ES-I3 (cell line): Measurements from ENCODE around the gene DDX41.
"Not testable (repeated sequence)": the region's sequence is repeated elsewhere in the genome, so short reads cannot be mapped to it uniquely, and the experiment has no call there.

ENCODE experiments used
- H3K36me3 ChIP-seq: 2 replicates; pipeline ENCODE4 v1.6.1; 2013; ENCODE audit warnings: mild to moderate bottlenecking, low read length, control low read depth, moderate library complexity; ENCODE audit not compliant: insufficient read depth
- H3K4me1 ChIP-seq: 2 replicates; pipeline ENCODE4 v1.6.1; 2013; ENCODE audit warnings: mild to moderate bottlenecking, control low read depth, low read length; ENCODE audit not compliant: insufficient read depth
- H3K9ac ChIP-seq: 2 replicates; pipeline ENCODE4 v1.6.1; 2013; ENCODE audit warnings: low read depth, mild to moderate bottlenecking, low read length, moderate library complexity
- H3K9me3 ChIP-seq: 2 replicates; pipeline ENCODE4 v1.6.1; 2013; ENCODE audit warnings: mild to moderate bottlenecking, low read length, moderate library complexity; ENCODE audit not compliant: control insufficient read depth, insufficient read depth

DDX41 gene

GRCh38 chr5:177546258-177546741, 29.5 kb upstream of the DDX41 start:
- Histone ChIP-seq H3K9ac (no peak overlapping the region), H3K36me3 (peaks cover 13% of the 10 kb centered on the region), H3K9me3 (no peaks in the 10 kb centered on the region), H3K4me1 (peaks cover 15% of the 10 kb centered on the region)

- Histone ChIP-seq H3K9ac (no peak overlapping the region), H3K36me3 (peaks cover 7% of the 10 kb centered on the region; the same call in 1 of the 2 replicates), H3K9me3 (no peaks in the 10 kb centered on the region), H3K4me1 (peaks cover 15% of the 10 kb centered on the region)
Measured at GRCh38 chr5:177545487-177546257, 28.9 kb upstream of the DDX41 start.

- peaks cover 19% of the 10 kb centered on the region for H3K4me1 ChIP-seq
- H3K36me3 ChIP-seq = peaks cover 7% of the 10 kb centered on the region; the same call in 1 of the 2 replicates
- no peaks in the 10 kb centered on the region for H3K9me3 ChIP-seq
- no peak overlapping the region for H3K9ac ChIP-seq
Measured at GRCh38 chr5:177542816-177543465, 26.2 kb upstream of the DDX41 start.

- Histone ChIP-seq H3K9ac (no peak overlapping the region), H3K36me3 (peaks cover 19% of the 10 kb centered on the region), H3K9me3 (no peaks in the 10 kb centered on the region), H3K4me1 (peaks cover 4% of the 10 kb centered on the region; the same call in 1 of the 2 replicates)
Measured at GRCh38 chr5:177540438-177540837, 23.7 kb upstream of the DDX41 start.

- H3K9ac ChIP-seq = no peak overlapping the region
- no peaks in the 10 kb centered on the region for H3K9me3 ChIP-seq
- H3K36me3 ChIP-seq = peaks cover 19% of the 10 kb centered on the region
- H3K4me1 ChIP-seq = peaks cover 4% of the 10 kb centered on the region; the same call in 1 of the 2 replicates
Measured at GRCh38 chr5:177539411-177539810, 22.6 kb upstream of the DDX41 start.

- peaks cover 19% of the 10 kb centered on the region for H3K36me3 ChIP-seq
- H3K9me3 ChIP-seq = no peaks in the 10 kb centered on the region
- H3K9ac ChIP-seq = no peak overlapping the region
- H3K4me1 ChIP-seq = peaks cover 4% of the 10 kb centered on the region; the same call in 1 of the 2 replicates
Measured at GRCh38 chr5:177538876-177539275, 22.1 kb upstream of the DDX41 start.

- peaks cover 4% of the 10 kb centered on the region; the same call in 1 of the 2 replicates for H3K4me1 ChIP-seq
- H3K9me3 ChIP-seq = no peaks in the 10 kb centered on the region
- peaks cover 19% of the 10 kb centered on the region for H3K36me3 ChIP-seq
- H3K9ac ChIP-seq = no peak overlapping the region
Measured at GRCh38 chr5:177537389-177538361, 20.9 kb upstream of the DDX41 start.

GRCh38 chr5:177536386-177536785, 19.6 kb upstream of the DDX41 start:
- H3K36me3 ChIP-seq = peaks cover 15% of the 10 kb centered on the region

GRCh38 chr5:177535125-177535524, 18.4 kb upstream of the DDX41 start:
- Histone ChIP-seq H3K9me3 (no peaks in the 10 kb centered on the region), H3K4me1 (peaks cover 4% of the 10 kb centered on the region; the same call in 1 of the 2 replicates), H3K9ac (no peak overlapping the region), H3K36me3 (peaks cover 24% of the 10 kb centered on the region)

More at GRCh38 chr5:177536386-177536785, 19.6 kb upstream of the DDX41 start:
- Histone ChIP-seq H3K4me1 (peaks cover 4% of the 10 kb centered on the region; the same call in 1 of the 2 replicates), H3K9ac (no peak overlapping the region), H3K9me3 (no peaks in the 10 kb centered on the region)

- H3K9me3 ChIP-seq, H3K9ac ChIP-seq, H3K4me1 ChIP-seq: not testable (repeated sequence)
- peaks cover 28% of the 10 kb centered on the region for H3K36me3 ChIP-seq
Measured at GRCh38 chr5:177534433-177534832, 17.7 kb upstream of the DDX41 start.

GRCh38 chr5:177531209-177531940, 14.6 kb upstream of the DDX41 start:
- no peaks in the 10 kb centered on the region for H3K4me1 ChIP-seq
- peaks cover 21% of the 10 kb centered on the region for H3K36me3 ChIP-seq
- H3K9ac ChIP-seq = no peak overlapping the region
- H3K9me3 ChIP-seq = no peaks in the 10 kb centered on the region

GRCh38 chr5:177530638-177531037, 13.9 kb upstream of the DDX41 start:
- Histone ChIP-seq H3K9me3 (no peaks in the 10 kb centered on the region), H3K9ac (no peak overlapping the region), H3K4me1 (no peaks in the 10 kb centered on the region), H3K36me3 (peaks cover 21% of the 10 kb centered on the region)
